Activated T-cell treated with anti-CD3 and anti-CD28 coated beads for 4 hours (primary cell): Measurements from ENCODE around the gene MYO9A.

Experiments
- DNase-seq: peaks from one replicate; pipeline ENCODE4 v3.0.0-alpha.2; 2020

MYO9A gene

GRCh38 chr15:71779073-71779797, 338.7 kb downstream of the MYO9A start:
- no peak for DNase-seq

- DNase-seq = no peak
Measured at GRCh38 chr15:71777216-71777943, 340.6 kb downstream of the MYO9A start.

GRCh38 chr15:71776304-71776703, 341.6 kb downstream of the MYO9A start:
- no peak for DNase-seq

- DNase-seq = no peak
Measured at GRCh38 chr15:71775856-71776255, 342.1 kb downstream of the MYO9A start.

GRCh38 chr15:71773206-71773859, 344.6 kb downstream of the MYO9A start:
- no peak for DNase-seq
